ENCODE data around the gene GP2.

DNA sequence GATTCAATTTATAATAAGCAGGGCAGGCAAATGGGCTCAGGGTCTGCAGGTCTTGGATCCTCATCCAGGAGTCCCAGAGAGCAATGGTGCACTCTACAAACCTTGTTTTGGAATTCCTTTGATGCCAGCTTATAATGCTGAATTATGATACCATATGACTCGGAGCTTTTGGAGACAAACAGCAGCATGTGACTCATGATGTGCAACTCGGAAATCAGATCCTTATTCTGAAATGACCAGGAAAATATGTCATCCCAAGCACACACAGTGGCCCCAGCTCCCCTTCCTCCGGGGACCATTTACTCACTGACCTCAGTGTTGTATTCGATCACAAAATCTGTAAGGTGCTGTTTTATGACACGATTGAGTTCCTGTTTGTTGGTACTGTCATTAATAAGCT lies 45.4 kb upstream of the GP2 start:
- TF ChIP-seq, protein P1, sequence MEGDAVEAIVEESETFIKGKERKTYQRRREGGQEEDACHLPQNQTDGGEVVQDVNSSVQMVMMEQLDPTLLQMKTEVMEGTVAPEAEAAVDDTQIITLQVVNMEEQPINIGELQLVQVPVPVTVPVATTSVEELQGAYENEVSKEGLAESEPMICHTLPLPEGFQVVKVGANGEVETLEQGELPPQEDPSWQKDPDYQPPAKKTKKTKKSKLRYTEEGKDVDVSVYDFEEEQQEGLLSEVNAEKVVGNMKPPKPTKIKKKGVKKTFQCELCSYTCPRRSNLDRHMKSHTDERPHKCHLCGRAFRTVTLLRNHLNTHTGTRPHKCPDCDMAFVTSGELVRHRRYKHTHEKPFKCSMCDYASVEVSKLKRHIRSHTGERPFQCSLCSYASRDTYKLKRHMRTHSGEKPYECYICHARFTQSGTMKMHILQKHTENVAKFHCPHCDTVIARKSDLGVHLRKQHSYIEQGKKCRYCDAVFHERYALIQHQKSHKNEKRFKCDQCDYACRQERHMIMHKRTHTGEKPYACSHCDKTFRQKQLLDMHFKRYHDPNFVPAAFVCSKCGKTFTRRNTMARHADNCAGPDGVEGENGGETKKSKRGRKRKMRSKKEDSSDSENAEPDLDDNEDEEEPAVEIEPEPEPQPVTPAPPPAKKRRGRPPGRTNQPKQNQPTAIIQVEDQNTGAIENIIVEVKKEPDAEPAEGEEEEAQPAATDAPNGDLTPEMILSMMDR (IDR thresholded peaks at IDR 0.05; ENCODE audit: borderline replicate concordance, extremely low read depth, low read length, poor library complexity, severe bottlenecking), result no peak
- no peak for TF ChIP-seq EZH2 (IDR thresholded peaks at IDR 0.05; ENCODE audit: borderline replicate concordance, low read depth, low read length, severe bottlenecking)

Data from DND-41 (cell line).